ENCODE data around the gene OR2T6.
"Not testable (repeated sequence)": the region's sequence is repeated elsewhere in the genome, so short reads cannot be mapped to it uniquely, and the experiment has no call there.

Gene OR2T6

GRCh38 chr1:248438668-248439067 is 63.1 kb downstream of the OR2T6 start:
- not testable (repeated sequence) for H3K4me3 ChIP-seq (ENCODE audit: control insufficient read depth, low read depth, low read length); DNase-seq (ENCODE audit: low read depth)

- DNase-seq (ENCODE audit: low read depth), result not testable (repeated sequence)
Measured at GRCh38 chr1:248439283-248439682, 63.7 kb downstream of the OR2T6 start.

More at GRCh38 chr1:248439283-248439682, 63.7 kb downstream of the OR2T6 start:
- not testable (repeated sequence) for H3K4me3 ChIP-seq (ENCODE audit: control insufficient read depth, low read depth, low read length)
